ENCODE data around the gene KCNAB1.
"Not testable (repeated sequence)": the region's sequence is repeated elsewhere in the genome, so short reads cannot be mapped to it uniquely, and the experiment has no call there.

KCNAB1 gene

GRCh38 chr3:156260331-156260730 is 140.0 kb downstream of the KCNAB1 start:
- no peak overlapping the region for H3K4me3 ChIP-seq (replicated peaks; ENCODE audit: low read depth, low read length)
- TF ChIP-seq CTCF (IDR thresholded peaks at IDR 0.05; ENCODE audit: low read length, missing control alignments) = no peak
- no peak for DNase-seq (ENCODE audit: low read depth)

GRCh38 chr3:156264771-156265170 is 144.4 kb downstream of the KCNAB1 start:
- no peak overlapping the region for H3K4me3 ChIP-seq (replicated peaks; ENCODE audit: low read depth, low read length)
- DNase-seq (ENCODE audit: low read depth) = no peak
- TF ChIP-seq CTCF (IDR thresholded peaks at IDR 0.05; ENCODE audit: low read length, missing control alignments) = no peak

GRCh38 chr3:156271508-156271907 is 151.1 kb downstream of the KCNAB1 start:
- no peak overlapping the region for H3K4me3 ChIP-seq (replicated peaks; ENCODE audit: low read depth, low read length)
- DNase-seq (ENCODE audit: low read depth) = no peak
- TF ChIP-seq CTCF (IDR thresholded peaks at IDR 0.05; ENCODE audit: low read length, missing control alignments) = no peak

DNA sequence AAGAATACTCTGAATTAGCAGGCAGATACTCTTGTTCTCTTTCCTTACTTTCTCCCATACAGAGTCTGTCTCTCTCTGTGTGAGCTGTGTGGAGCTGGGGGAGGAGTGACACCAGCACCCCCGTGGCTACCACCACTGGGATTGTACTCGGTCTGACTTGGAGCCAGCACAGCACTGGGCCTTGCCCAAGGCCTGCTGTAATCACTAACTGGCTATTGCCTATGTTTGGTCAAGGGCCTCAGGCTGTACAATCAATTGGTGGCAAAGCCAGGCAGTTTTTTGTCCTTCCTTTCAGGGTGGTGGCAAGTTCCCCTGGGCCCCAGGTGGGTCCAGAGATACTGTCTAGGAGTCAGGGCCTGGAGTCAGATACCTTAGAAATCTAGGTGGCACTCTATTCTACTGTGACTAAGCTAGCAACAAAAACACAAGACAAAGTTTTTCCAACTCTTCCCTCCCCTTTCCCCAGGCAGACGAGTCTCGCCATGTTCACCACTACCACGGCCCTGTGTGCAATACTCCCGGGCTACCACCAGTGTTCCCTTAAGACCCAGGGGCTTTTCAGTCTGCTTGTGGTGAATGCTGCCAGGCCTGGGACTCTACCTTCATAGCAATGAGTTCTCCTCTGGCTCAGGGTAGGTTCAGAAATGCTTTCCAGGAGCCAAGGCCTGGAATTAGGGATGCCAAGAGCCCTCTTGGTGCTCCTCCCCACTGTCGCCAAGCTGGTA is 151.8 kb downstream of the KCNAB1 start:
- TF ChIP-seq CTCF (IDR thresholded peaks at IDR 0.05; ENCODE audit: low read length, missing control alignments) = no peak
- H3K4me3 ChIP-seq (replicated peaks; ENCODE audit: low read depth, low read length) = no peak overlapping the region
- DNase-seq (ENCODE audit: low read depth) = no peak

- no peak overlapping the region for H3K4me3 ChIP-seq (replicated peaks; ENCODE audit: low read depth, low read length)
- no peak for DNase-seq (ENCODE audit: low read depth)
- TF ChIP-seq CTCF (IDR thresholded peaks at IDR 0.05; ENCODE audit: low read length, missing control alignments) = no peak
Measured at GRCh38 chr3:156273111-156273694, 152.8 kb downstream of the KCNAB1 start.

DNA sequence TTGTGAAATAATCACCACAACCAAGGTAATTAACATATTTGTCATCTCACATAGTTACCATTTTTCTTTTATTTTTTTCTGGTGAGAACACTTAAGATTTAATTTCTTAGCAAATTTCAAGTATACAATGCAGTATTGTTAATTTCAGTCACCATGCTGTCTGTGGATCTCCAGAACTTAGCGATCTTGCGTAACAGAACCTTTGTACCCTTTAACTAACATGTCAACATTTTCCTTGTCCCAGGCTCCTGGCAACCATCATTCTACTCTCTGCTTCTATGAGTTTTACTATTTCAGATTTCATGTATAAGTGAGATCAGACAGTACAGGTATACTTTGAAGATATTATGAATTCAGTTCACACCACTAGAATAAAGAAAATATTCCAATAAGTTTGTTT is 154.4 kb downstream of the KCNAB1 start:
- H3K4me3 ChIP-seq (replicated peaks; ENCODE audit: low read depth, low read length) = no peak overlapping the region
- TF ChIP-seq CTCF (IDR thresholded peaks at IDR 0.05; ENCODE audit: low read length, missing control alignments) = no peak
- no peak for DNase-seq (ENCODE audit: low read depth)

GRCh38 chr3:156284637-156285036 is 164.3 kb downstream of the KCNAB1 start:
- H3K4me3 ChIP-seq (replicated peaks; ENCODE audit: low read depth, low read length); DNase-seq (ENCODE audit: low read depth): not testable (repeated sequence)
